ENCODE measurements around the gene SKAP1.

- no peak for TF ChIP-seq CTCF (IDR thresholded peaks at IDR 0.05)
- TF ChIP-seq POLR2A (IDR thresholded peaks at IDR 0.05): no peak
Measured at GRCh38 chr17:48382989-48383388, 47.0 kb downstream of the SKAP1 start.

Measured in ovary (tissue), 3 donors.